ENCODE data around the gene ZNF253. TPM values are rescaled to one million over a fixed set of nuclear protein-coding genes. Genes with fewer than 3 reads are reported as not detected.

The ZNF253 gene
- total and polyA plus RNA-seq, 2 of the 13 experiments (the other 11 are each of a cell fraction or from before 2014, with no cell fraction given), result 3.5 to 10.6 TPM

GRCh38 chr19:19865750-19866610, at the start of gene ZNF253 (continued):
- TF ChIP-seq ARID5B (CRISPR knock-in tag; IDR thresholded peaks at IDR 0.05) (0 out of 2 replicates have a peak, but pooled peaks have one; percentile 9), ZNF484 (CRISPR knock-in tag; IDR thresholded peaks at IDR 0.05; ENCODE audit: borderline replicate concordance, low read depth) (0 out of 2 replicates have a peak, but pooled peaks have one; percentile 77), ZNF768 (CRISPR knock-in tag; IDR thresholded peaks at IDR 0.05) (peak; percentile 48; the same call in 1 of the 2 replicates), ZBTB10 (CRISPR knock-in tag; IDR thresholded peaks at IDR 0.05; ENCODE audit: borderline replicate concordance) (no peak), MEIS2 (CRISPR knock-in tag; IDR thresholded peaks at IDR 0.05) (no peak), DZIP1 (CRISPR knock-in tag; IDR thresholded peaks at IDR 0.05) (0 out of 2 replicates have a peak, but pooled peaks have one; percentile 30), TIGD3 (CRISPR knock-in tag; IDR thresholded peaks at IDR 0.05; ENCODE audit: borderline replicate concordance) (no peak), ZBTB1 (CRISPR knock-in tag; IDR thresholded peaks at IDR 0.05; ENCODE audit: borderline replicate concordance) (no peak), HNRNPLL (IDR thresholded peaks at IDR 0.05; ENCODE audit: low read depth, low read length, poor library complexity, severe bottlenecking) (no peak), RBAK (CRISPR knock-in tag; IDR thresholded peaks at IDR 0.05) (no peak), ZNF460 (CRISPR knock-in tag; IDR thresholded peaks at IDR 0.05; ENCODE audit: borderline replicate concordance) (no peak), PRDM10 (CRISPR knock-in tag; IDR thresholded peaks at IDR 0.05; ENCODE audit: low read depth) (peak; percentile 93)

All from HepG2 (cell line).